ENCODE data around the gene DUOX2.

The DUOX2 gene

GRCh38 chr15:45147606-45148005, 33.6 kb upstream of the DUOX2 start:
- H3K4me3 ChIP-seq (replicated peaks in 1 of 2; ENCODE audit: low read depth in 2 of 2, low read length in 2 of 2) = no peak overlapping the region
- no peak for DNase-seq (ENCODE audit: low read depth in 2 of 2)
- TF ChIP-seq CTCF (IDR thresholded peaks at IDR 0.05; ENCODE audit: low read depth, low read length) = no peak

GRCh38 chr15:45146405-45146804, 32.4 kb upstream of the DUOX2 start:
- no peak overlapping the region for H3K4me3 ChIP-seq (replicated peaks in 1 of 2; ENCODE audit: low read depth in 2 of 2, low read length in 2 of 2)
- no peak for TF ChIP-seq CTCF (IDR thresholded peaks at IDR 0.05; ENCODE audit: low read depth, low read length)
- no peak for DNase-seq (ENCODE audit: low read depth in 2 of 2)

GRCh38 chr15:45144775-45145174, 30.8 kb upstream of the DUOX2 start:
- no peak for DNase-seq (ENCODE audit: low read depth in 2 of 2)
- H3K4me3 ChIP-seq (replicated peaks in 1 of 2; ENCODE audit: low read depth in 2 of 2, low read length in 2 of 2) = no peak overlapping the region
- no peak for TF ChIP-seq CTCF (IDR thresholded peaks at IDR 0.05; ENCODE audit: low read depth, low read length)

GRCh38 chr15:45143946-45144345, 30.0 kb upstream of the DUOX2 start:
- DNase-seq (ENCODE audit: low read depth in 2 of 2) = no peak
- no peak for TF ChIP-seq CTCF (IDR thresholded peaks at IDR 0.05; ENCODE audit: low read depth, low read length)
- no peak overlapping the region for H3K4me3 ChIP-seq (replicated peaks in 1 of 2; ENCODE audit: low read depth in 2 of 2, low read length in 2 of 2)

- TF ChIP-seq CTCF (IDR thresholded peaks at IDR 0.05; ENCODE audit: low read depth, low read length) = no peak
- no peak overlapping the region for H3K4me3 ChIP-seq (replicated peaks in 1 of 2; ENCODE audit: low read depth in 2 of 2, low read length in 2 of 2)
- no peak for DNase-seq (ENCODE audit: low read depth in 2 of 2)
Measured at GRCh38 chr15:45143056-45143455, 29.1 kb upstream of the DUOX2 start.

GRCh38 chr15:45141386-45141785, 27.4 kb upstream of the DUOX2 start:
- DNase-seq (ENCODE audit: low read depth in 2 of 2) = no peak
- no peak overlapping the region for H3K4me3 ChIP-seq (replicated peaks in 1 of 2; ENCODE audit: low read depth in 2 of 2, low read length in 2 of 2)
- no peak for TF ChIP-seq CTCF (IDR thresholded peaks at IDR 0.05; ENCODE audit: low read depth, low read length)

GRCh38 chr15:45140557-45141250, 26.7 kb upstream of the DUOX2 start:
- DNase-seq (ENCODE audit: low read depth in 2 of 2) = no peak
- TF ChIP-seq CTCF (IDR thresholded peaks at IDR 0.05; ENCODE audit: low read depth, low read length) = no peak

More at GRCh38 chr15:45140557-45141250, 26.7 kb upstream of the DUOX2 start:
- no peak overlapping the region for H3K4me3 ChIP-seq (replicated peaks in 1 of 2; ENCODE audit: low read depth in 2 of 2, low read length in 2 of 2)

Measured in cardiac fibroblast (primary cell).